Liver (tissue), 9 donors: ENCODE results near the gene ZNF562. TPM values are rescaled to one million over a fixed set of nuclear protein-coding genes. Genes with fewer than 3 reads are reported as not detected.

Experiments
- DNase-seq: peaks from one replicate; pipeline ENCODE4 v3.0.0-alpha.2; 2017; ENCODE audit warnings: low spot score
- H3K27ac ChIP-seq, 2 donors: one replicate each; pipeline ENCODE4 v1.7.0; 2013; ENCODE audit warnings: inconsistent platforms in 2 of 2, low read length in 2 of 2, control low read depth in 1 of 2, low read depth in 1 of 2, mild to moderate bottlenecking in 1 of 2
- H3K27me3 ChIP-seq, 4 donors: one replicate each; pipeline versions ENCODE4 v1.6.1 to v1.7.0; 2013; ENCODE audit warnings: low read length in 3 of 4, inconsistent platforms in 1 of 4, mild to moderate bottlenecking in 1 of 4, moderate library complexity in 1 of 4; ENCODE audit not compliant: control insufficient read depth in 4 of 4, insufficient read depth in 4 of 4
- H3K36me3 ChIP-seq, 4 donors: one replicate each; pipeline versions ENCODE4 v1.6.1 to v1.7.0; 2013; ENCODE audit warnings: low read length in 3 of 4, mild to moderate bottlenecking in 3 of 4, low read depth in 1 of 4, moderate library complexity in 1 of 4; ENCODE audit not compliant: control insufficient read depth in 4 of 4, insufficient read depth in 3 of 4
- H3K4me1 ChIP-seq, 4 donors: one replicate each; pipeline versions ENCODE4 v1.6.1 to v1.7.0; 2013; ENCODE audit warnings: low read length in 3 of 4, mild to moderate bottlenecking in 3 of 4, moderate library complexity in 1 of 4; ENCODE audit not compliant: control insufficient read depth in 4 of 4, insufficient read depth in 4 of 4
- H3K4me3 ChIP-seq, 3 donors: one replicate each; pipeline versions ENCODE4 v1.6.1 to v1.7.0; 2013; ENCODE audit warnings: low read length in 3 of 3, control low read depth in 1 of 3, low read depth in 1 of 3, mild to moderate bottlenecking in 1 of 3
- H3K9ac ChIP-seq, 2 donors: one replicate each; pipeline ENCODE4 v1.7.0; 2013; ENCODE audit warnings: low read length in 2 of 2, mild to moderate bottlenecking in 2 of 2, moderate library complexity in 2 of 2, control low read depth in 1 of 2, low read depth in 1 of 2
- H3K9me3 ChIP-seq, 4 donors: one replicate each; pipeline versions ENCODE4 v1.6.1 to v1.7.0; 2013; ENCODE audit warnings: low read length in 3 of 4; ENCODE audit not compliant: control insufficient read depth in 4 of 4
- ATF3 ChIP-seq: IDR thresholded peaks from 2 replicates; pipeline ENCODE4 v1.6.1; 2016; ENCODE audit warnings: antibody characterized with exemption
- CTCF ChIP-seq: fragments of 150-350 bp; IDR thresholded peaks from 2 replicates; pipeline ENCODE4 v1.5.1; 2017; ENCODE audit warnings: improper control_type of control experiment, low read depth, low read length; ENCODE audit not compliant: missing input control
- EGR1 ChIP-seq, 2 donors: IDR thresholded peaks; 2 replicates each; pipeline ENCODE4 v1.6.1; 2016 to 2018; ENCODE audit warnings: antibody characterized with exemption in 2 of 2, low read depth in 2 of 2
- FOXA1 ChIP-seq: IDR thresholded peaks from 2 replicates; pipeline ENCODE4 v1.6.1; 2016; ENCODE audit warnings: antibody characterized with exemption
- FOXA2 ChIP-seq: IDR thresholded peaks from 2 replicates; pipeline ENCODE4 v1.6.1; 2016; ENCODE audit warnings: antibody characterized with exemption
- GABPA ChIP-seq, 2 donors: IDR thresholded peaks in 1 of 2; conservative IDR thresholded peaks in 1 of 2; 2 replicates each; pipeline ENCODE4 v1.6.1; 2016; ENCODE audit warnings: antibody characterized with exemption in 2 of 2, mild to moderate bottlenecking in 1 of 2, moderate library complexity in 1 of 2
- HNF4A ChIP-seq, 2 donors: conservative IDR thresholded peaks; 2 replicates each; pipeline ENCODE4 v1.6.1; 2016; ENCODE audit warnings: antibody characterized with exemption in 2 of 2, mild to moderate bottlenecking in 2 of 2
- HNF4G ChIP-seq: IDR thresholded peaks from 2 replicates; pipeline ENCODE4 v1.6.1; 2016; ENCODE audit warnings: antibody characterized with exemption
- JUND ChIP-seq, 2 donors: IDR thresholded peaks; 2 replicates each; pipeline ENCODE4 v1.6.1; 2016; ENCODE audit warnings: antibody characterized with exemption in 2 of 2
- MAX ChIP-seq: IDR thresholded peaks from 2 replicates; pipeline ENCODE4 v1.6.1; 2016; ENCODE audit warnings: antibody characterized with exemption
- NR2F2 ChIP-seq: IDR thresholded peaks from 2 replicates; pipeline ENCODE4 v1.6.1; 2016; ENCODE audit warnings: antibody characterized with exemption
- RAD21 ChIP-seq, 2 donors: IDR thresholded peaks; 2 replicates each; pipeline ENCODE4 v1.6.1; 2016; ENCODE audit warnings: antibody characterized with exemption in 2 of 2, mild to moderate bottlenecking in 2 of 2
- REST ChIP-seq: IDR thresholded peaks from 2 replicates; pipeline ENCODE4 v1.6.1; 2016; ENCODE audit warnings: antibody characterized with exemption, mild to moderate bottlenecking
- RXRA ChIP-seq, 2 donors: IDR thresholded peaks; 2 replicates each; pipeline ENCODE4 v1.6.1; 2017 to 2018; ENCODE audit warnings: antibody characterized with exemption in 2 of 2, mild to moderate bottlenecking in 1 of 2
- SP1 ChIP-seq: IDR thresholded peaks from 2 replicates; pipeline ENCODE4 v1.6.1; 2018; ENCODE audit warnings: antibody characterized with exemption, mild to moderate bottlenecking
- TAF1 ChIP-seq: conservative IDR thresholded peaks from 2 replicates; pipeline ENCODE4 v1.6.1; 2016; ENCODE audit warnings: antibody characterized with exemption, mild to moderate bottlenecking
- YY1 ChIP-seq: IDR thresholded peaks from 2 replicates; pipeline ENCODE4 v1.6.1; 2016; ENCODE audit warnings: antibody characterized with exemption, mild to moderate bottlenecking
- ZBTB33 ChIP-seq: IDR thresholded peaks from 2 replicates; pipeline ENCODE4 v1.6.1; 2016; ENCODE audit warnings: antibody characterized with exemption
- WGBS: extraction: QIAGEN DNeasy Blood & Tissue Kit; methylation state at CpG from one replicate; pipeline ENCODE4 v1.1.7; 2013; 5-methylcytosine and 5-hydroxymethylcytosine counted together
- polyA plus RNA-seq, 2 donors: library from polyadenylated mRNA; stranded (reverse) in 1 of 2; unstranded in 1 of 2; fragments of 200-250 nt in 1 of 2; fragments of >200 nt in 1 of 2; fragmentation: Nextera tagmentation in 1 of 2; extraction: Ambion mirVana in 1 of 2; gene quantifications; one replicate each; pipeline versions ENCODE4 v1.2.1 to v1.2.3, GENCODE V29; 2013 to 2015
- total RNA-seq, 2 donors: library from RNA; depleted of rRNA; stranded (reverse); fragments of >200 nt; gene quantifications; one replicate each; pipeline ENCODE4 v1.2.3, GENCODE V29; 2014
- donor health status: healthy.
- donor health status: healthy.
- donor health status: healthy.
- donor health status: healthy.
- donor health status: healthy.

ZNF562 gene
- total and polyA plus RNA-seq, 4 donors: 4.1 to 14.9 (median 9.0) TPM

GRCh38 chr19:9636018-9636417 lies 38.9 kb downstream of the ZNF562 start:
- Histone ChIP-seq H3K4me3 (no peak overlapping the region), H3K9ac (no peak overlapping the region), H3K27ac (no peak overlapping the region), H3K36me3 (peaks cover 0 to 15% (median 3%) of the 10 kb centered on the region in 4 donors), H3K4me1 (no peaks in the 10 kb centered on the region), H3K27me3 (no peaks in the 10 kb centered on the region), H3K9me3 (no peaks in the 10 kb centered on the region)
- 98% methylated on average over 5 of the region's 5 CpGs for WGBS
- DNase-seq: no peak
- TF ChIP-seq EGR1 (IDR thresholded peaks at IDR 0.05; ENCODE audit: low read depth in 2 of 2) (no peak), YY1 (no peak), HNF4G (no peak), NR2F2 (no peak), SP1 (no peak), RAD21 (IDR thresholded peaks at IDR 0.05) (no peak), JUND (IDR thresholded peaks at IDR 0.05) (no peak), FOXA1 (no peak), ZBTB33 (no peak), CTCF (no peak), GABPA (IDR thresholded peaks at IDR 0.05 in 1 of 2, conservative IDR thresholded peaks at IDR 0.05 in 1 of 2) (no peak), FOXA2 (no peak), MAX (no peak), RXRA (IDR thresholded peaks at IDR 0.05) (no peak), TAF1 (no peak), REST (no peak)

GRCh38 chr19:9627856-9628255 lies 47.0 kb downstream of the ZNF562 start:
- H3K4me3 ChIP-seq: no peak overlapping the region
- DNase-seq: no peak
- peaks cover 0 to 6% (median 3%) of the 10 kb centered on the region in 4 donors for H3K36me3 ChIP-seq
- no peak overlapping the region for H3K27ac ChIP-seq
- WGBS: 78% methylated on average over 2 of the region's 2 CpGs
- no peaks in the 10 kb centered on the region for H3K27me3 ChIP-seq
- TF ChIP-seq TAF1 (no peak), NR2F2 (no peak), EGR1 (IDR thresholded peaks at IDR 0.05; ENCODE audit: low read depth in 2 of 2) (no peak), MAX (no peak), ZBTB33 (no peak), HNF4A (conservative IDR thresholded peaks at IDR 0.05) (no peak), REST (no peak), GABPA (IDR thresholded peaks at IDR 0.05 in 1 of 2, conservative IDR thresholded peaks at IDR 0.05 in 1 of 2) (no peak), SP1 (no peak), RXRA (IDR thresholded peaks at IDR 0.05) (no peak), ATF3 (no peak), YY1 (no peak)
- no peaks in the 10 kb centered on the region for H3K9me3 ChIP-seq
- peaks cover 0 to 2% (median 0%) of the 10 kb centered on the region in 4 donors for H3K4me1 ChIP-seq
- no peak overlapping the region for H3K9ac ChIP-seq
